ENCODE results near the gene SLC9A9. TPM values are rescaled to one million over a fixed set of nuclear protein-coding genes. Genes with fewer than 3 reads are reported as not detected.

The SLC9A9 gene
- total and polyA plus RNA-seq, 2 donors from 2014 or later = 3.7 to 16.5 TPM

DNA sequence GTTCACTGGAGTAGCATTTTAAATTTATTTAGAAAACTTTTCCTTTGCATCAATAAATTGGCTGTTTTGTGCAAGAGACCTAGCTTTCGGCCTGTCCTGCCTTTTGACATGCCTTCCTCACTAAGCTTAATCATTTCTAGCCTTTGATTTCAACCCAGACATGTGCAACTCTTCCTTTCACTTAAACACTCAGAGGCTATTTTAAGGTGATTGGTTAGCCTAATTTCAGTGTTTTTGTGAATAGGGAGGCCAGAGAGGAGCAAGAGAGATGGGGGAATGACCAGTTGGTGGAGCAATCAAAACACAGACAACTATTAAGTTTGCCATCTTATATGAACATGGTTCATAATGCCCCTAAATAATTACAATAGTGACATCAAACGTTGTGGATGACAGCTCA is 333.4 kb downstream of the SLC9A9 start:
- no peaks in the 10 kb centered on the region for H3K36me3 ChIP-seq (ENCODE audit: control insufficient read depth in 2 of 3, insufficient read depth in 3 of 3, low read length in 3 of 3)
- H3K4me3 ChIP-seq (ENCODE audit: low read length in 3 of 3) = no peak overlapping the region
- H3K9ac ChIP-seq (ENCODE audit: low read length in 3 of 3) = no peak overlapping the region
- intact Hi-C loops (cut with DNase I) = no loop called here
- no peak overlapping the region for H3K27ac ChIP-seq (ENCODE audit: low read depth in 2 of 2, low read length in 2 of 2)
- no peaks in the 10 kb centered on the region for H3K27me3 ChIP-seq (ENCODE audit: control insufficient read depth, insufficient read depth, low read length)
- H3K4me1 ChIP-seq (ENCODE audit: control insufficient read depth in 2 of 3, insufficient read depth in 2 of 3, low read depth in 1 of 3, low read length in 3 of 3) = peaks cover 0 to 4% (median 2%) of the 10 kb centered on the region in 3 donors
- TF ChIP-seq, protein P1, sequence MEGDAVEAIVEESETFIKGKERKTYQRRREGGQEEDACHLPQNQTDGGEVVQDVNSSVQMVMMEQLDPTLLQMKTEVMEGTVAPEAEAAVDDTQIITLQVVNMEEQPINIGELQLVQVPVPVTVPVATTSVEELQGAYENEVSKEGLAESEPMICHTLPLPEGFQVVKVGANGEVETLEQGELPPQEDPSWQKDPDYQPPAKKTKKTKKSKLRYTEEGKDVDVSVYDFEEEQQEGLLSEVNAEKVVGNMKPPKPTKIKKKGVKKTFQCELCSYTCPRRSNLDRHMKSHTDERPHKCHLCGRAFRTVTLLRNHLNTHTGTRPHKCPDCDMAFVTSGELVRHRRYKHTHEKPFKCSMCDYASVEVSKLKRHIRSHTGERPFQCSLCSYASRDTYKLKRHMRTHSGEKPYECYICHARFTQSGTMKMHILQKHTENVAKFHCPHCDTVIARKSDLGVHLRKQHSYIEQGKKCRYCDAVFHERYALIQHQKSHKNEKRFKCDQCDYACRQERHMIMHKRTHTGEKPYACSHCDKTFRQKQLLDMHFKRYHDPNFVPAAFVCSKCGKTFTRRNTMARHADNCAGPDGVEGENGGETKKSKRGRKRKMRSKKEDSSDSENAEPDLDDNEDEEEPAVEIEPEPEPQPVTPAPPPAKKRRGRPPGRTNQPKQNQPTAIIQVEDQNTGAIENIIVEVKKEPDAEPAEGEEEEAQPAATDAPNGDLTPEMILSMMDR (IDR thresholded peaks at IDR 0.05; ENCODE audit: borderline replicate concordance, extremely low read depth, insufficient read depth) = no peak
- no peak for DNase-seq
- no peaks in the 10 kb centered on the region for H3K9me3 ChIP-seq (ENCODE audit: control insufficient read depth in 2 of 3, insufficient read depth in 1 of 3, low read length in 3 of 3)
- no peak for FAIRE-seq

DNA sequence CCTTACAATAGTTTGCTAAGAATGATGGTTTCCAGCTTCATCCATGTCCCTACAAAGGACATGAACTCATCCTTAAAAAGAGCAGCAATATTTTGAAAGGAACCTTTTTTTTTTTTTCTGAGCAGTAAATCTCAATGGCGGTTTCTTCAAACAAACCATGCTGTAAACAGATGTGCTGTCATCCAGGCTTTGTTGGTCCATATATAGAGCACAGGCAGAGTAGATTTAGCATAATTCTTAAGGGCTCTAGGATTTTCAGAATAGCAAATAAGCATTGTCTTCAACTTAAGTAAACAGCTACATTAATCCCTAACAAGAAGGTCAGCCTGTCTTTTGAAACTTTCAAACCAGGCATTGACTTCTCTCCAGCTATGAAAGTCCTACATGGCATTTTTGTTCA is 334.2 kb downstream of the SLC9A9 start:
- H3K9me3 ChIP-seq (ENCODE audit: control insufficient read depth in 2 of 3, insufficient read depth in 1 of 3, low read length in 3 of 3) = no peaks in the 10 kb centered on the region
- intact Hi-C loops (cut with DNase I) = no loop called here
- no peak overlapping the region for H3K9ac ChIP-seq (ENCODE audit: low read length in 3 of 3)
- H3K4me1 ChIP-seq (ENCODE audit: control insufficient read depth in 2 of 3, insufficient read depth in 2 of 3, low read depth in 1 of 3, low read length in 3 of 3) = peaks cover 0 to 4% (median 2%) of the 10 kb centered on the region in 3 donors
- no peaks in the 10 kb centered on the region for H3K36me3 ChIP-seq (ENCODE audit: control insufficient read depth in 2 of 3, insufficient read depth in 3 of 3, low read length in 3 of 3)
- H3K27me3 ChIP-seq (ENCODE audit: control insufficient read depth, insufficient read depth, low read length) = no peaks in the 10 kb centered on the region
- no peak overlapping the region for H3K27ac ChIP-seq (ENCODE audit: low read depth in 2 of 2, low read length in 2 of 2)
- TF ChIP-seq, protein P1 (IDR thresholded peaks at IDR 0.05; ENCODE audit: borderline replicate concordance, extremely low read depth, insufficient read depth) = no peak
- FAIRE-seq (no peak), DNase-seq (no peak)
- no peak overlapping the region for H3K4me3 ChIP-seq (ENCODE audit: low read length in 3 of 3)

DNA sequence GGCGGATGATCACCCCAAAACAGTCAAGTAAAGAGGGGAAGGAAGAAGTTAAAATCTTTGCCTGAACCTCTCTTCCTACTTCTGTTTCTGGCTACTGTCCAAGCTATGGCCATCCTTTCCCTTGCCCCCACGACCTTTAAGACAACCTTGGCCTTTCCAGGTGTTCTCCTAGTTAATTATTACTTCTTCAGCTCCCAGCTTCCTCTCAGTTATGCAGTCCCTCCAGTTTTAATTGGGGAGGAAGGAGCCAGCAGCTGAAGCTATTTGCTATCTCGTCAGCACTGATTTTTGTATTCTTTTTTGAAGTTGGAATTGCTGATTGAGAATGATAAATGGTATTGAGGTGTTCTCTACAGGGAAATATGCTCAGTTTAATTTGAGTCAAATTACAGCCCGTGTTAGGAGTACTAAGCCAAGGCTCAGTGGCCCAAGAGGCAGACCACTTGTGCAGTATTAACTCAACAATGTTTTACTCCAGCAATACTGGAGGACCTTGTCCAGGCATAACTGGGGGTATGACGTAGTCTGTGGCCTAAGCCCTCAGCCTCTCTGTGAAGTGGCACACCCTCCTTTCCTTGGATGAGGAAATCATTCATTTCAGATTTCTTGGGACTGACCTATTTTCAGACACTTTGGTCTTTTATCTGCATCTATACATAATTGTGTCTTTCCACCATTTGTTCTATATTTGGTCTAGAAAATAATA is 336.9 kb downstream of the SLC9A9 start:
- intact Hi-C loops (cut with DNase I) = no loop called here
- Histone ChIP-seq H3K36me3 (ENCODE audit: control insufficient read depth in 2 of 3, insufficient read depth in 3 of 3, low read length in 3 of 3) (no peaks in the 10 kb centered on the region), H3K4me3 (ENCODE audit: low read length in 3 of 3) (no peak overlapping the region), H3K9ac (ENCODE audit: low read length in 3 of 3) (no peak overlapping the region), H3K27ac (ENCODE audit: low read depth in 2 of 2, low read length in 2 of 2) (no peak overlapping the region), H3K27me3 (ENCODE audit: control insufficient read depth, insufficient read depth, low read length) (no peaks in the 10 kb centered on the region), H3K9me3 (ENCODE audit: control insufficient read depth in 2 of 3, insufficient read depth in 1 of 3, low read length in 3 of 3) (no peaks in the 10 kb centered on the region), H3K4me1 (ENCODE audit: control insufficient read depth in 2 of 3, insufficient read depth in 2 of 3, low read depth in 1 of 3, low read length in 3 of 3) (peaks cover 0 to 4% (median 2%) of the 10 kb centered on the region in 3 donors)
- TF ChIP-seq, protein P1 (IDR thresholded peaks at IDR 0.05; ENCODE audit: borderline replicate concordance, extremely low read depth, insufficient read depth) = no peak
- DNase-seq (no peak), FAIRE-seq (no peak)
